PC-3 (cell line): Measurements from ENCODE around the gene CCND3. TPM values are rescaled to one million over a fixed set of nuclear protein-coding genes. Genes with fewer than 3 reads are reported as not detected.

Experiments used
- ATAC-seq: fragments of 200-7000 bp; cut with Tn5 transposase; 2 replicates; pipeline ENCODE4 v1.9.1; 2020; ENCODE audit warnings: mild to moderate bottlenecking, moderate library complexity
- BruUV-seq: library from RNA; stranded (reverse); fragments of 400-500 nt; replicated peaks from 2 replicates; lab custom pipeline; 2021; lab: Mats Ljungman, UMichigan
- CTCF ChIA-PET: fragments of 300-600 bp; sonication (Branson Sonifier 250); formaldehyde crosslinking; loops from one replicate; lab custom pipeline; 2022; ENCODE audit warnings: antibody characterized with exemption; lab: Charles Lee
- POLR2A ChIA-PET: fragments of 300-600 bp; sonication (Branson Sonifier 250); formaldehyde crosslinking; loops from one replicate; lab custom pipeline; 2022; ENCODE audit warnings: antibody characterized with exemption; ENCODE audit not compliant: unreplicated experiment; lab: Charles Lee
- DNase-seq: peaks from one replicate; pipeline ENCODE4 v3.0.0-alpha.2; 2015
- H2AFZ ChIP-seq: fragments of 300-600 bp; sonication (generic); 2 replicates; pipeline ENCODE4 v1.6.0; 2016; ENCODE audit warnings: antibody characterized with exemption, low read length
- H3F3A ChIP-seq: fragments of 300-600 bp; sonication (generic); one replicate; pipeline ENCODE4 v1.6.0; 2017; ENCODE audit warnings: antibody characterized with exemption, low read length, control low read depth, mild to moderate bottlenecking; ENCODE audit not compliant: unreplicated experiment
- H3K27ac ChIP-seq: fragments of 300-600 bp; sonication (generic); 2 replicates; pipeline ENCODE4 v1.5.1; 2016; ENCODE audit warnings: mild to moderate bottlenecking, low read length
- H3K27me3 ChIP-seq: fragments of 300-600 bp; sonication (generic); 2 replicates; pipeline ENCODE4 v1.6.1; 2016; ENCODE audit warnings: low read length, mixed read lengths
- H3K36me3 ChIP-seq: fragments of 300-600 bp; sonication (generic); 2 replicates; pipeline ENCODE4 v1.6.1; 2016; ENCODE audit warnings: low read depth, mixed run types, low read length, mixed read lengths
- H3K4me1 ChIP-seq: fragments of 300-600 bp; sonication (generic); 2 replicates; pipeline ENCODE4 v1.5.1; 2016; ENCODE audit warnings: low read length; ENCODE audit not compliant: insufficient read depth
- H3K4me2 ChIP-seq: fragments of 300-600 bp; sonication (generic); 2 replicates; pipeline ENCODE4 v1.6.0; 2016; ENCODE audit warnings: low read length
- H3K4me3 ChIP-seq: fragments of 300-600 bp; sonication (generic); 2 replicates; pipeline ENCODE4 v1.5.1; 2016; ENCODE audit warnings: mild to moderate bottlenecking, low read length, mixed read lengths
- H3K79me2 ChIP-seq: fragments of 300-600 bp; sonication (generic); 2 replicates; pipeline ENCODE4 v1.6.1; 2017; ENCODE audit warnings: low read length, mixed read lengths
- H3K9ac ChIP-seq: fragments of 300-600 bp; sonication (generic); 2 replicates; pipeline ENCODE4 v1.6.0; 2016; ENCODE audit warnings: mild to moderate bottlenecking, low read length
- H3K9me2 ChIP-seq: fragments of 300-600 bp; sonication (generic); replicated peaks from 2 replicates; pipeline ENCODE4 v1.6.1; 2016; ENCODE audit warnings: mixed run types, low read length, mixed read lengths
- H3K9me3 ChIP-seq: fragments of 300-600 bp; sonication (generic); 2 replicates; pipeline ENCODE4 v1.6.1; 2016; ENCODE audit warnings: low read length, mixed read lengths
- H4K20me1 ChIP-seq: fragments of 300-600 bp; sonication (generic); 2 replicates; pipeline ENCODE4 v1.6.1; 2016; ENCODE audit warnings: low read length, mixed read lengths
- EZH2 ChIP-seq: fragments of 300-600 bp; sonication (generic); IDR thresholded peaks from one replicate; pipeline ENCODE4 v1.6.1; 2017; ENCODE audit warnings: antibody characterized with exemption, mild to moderate bottlenecking, low read length; ENCODE audit not compliant: unreplicated experiment
- EZH2phosphoT487 ChIP-seq: fragments of 300-600 bp; sonication (generic); IDR thresholded peaks from 2 replicates; pipeline ENCODE4 v1.6.1; 2018; ENCODE audit warnings: mild to moderate bottlenecking, antibody characterized with exemption, low read length, borderline replicate concordance
- intact Hi-C: fragments of 100-400 bp; cut with micrococcal nuclease; formaldehyde crosslinking; loops from 2 replicates; pipeline ENCODE4 v1.9.0; 2023
- total RNA-seq: library from RNA; depleted of rRNA; stranded (reverse); fragments of >200 nt; gene quantifications from 2 replicates; pipeline ENCODE4 v1.2.3, GENCODE V29; 2014
- TF ChIP-seq, protein P1 (sequence below): fragments of 300-600 bp; sonication (generic); conservative IDR thresholded peaks from 2 replicates; pipeline ENCODE4 v1.5.1; 2017; ENCODE audit warnings: antibody characterized with exemption, low read depth, mild to moderate bottlenecking, low read length

CCND3 gene
- total RNA-seq, 1 experiment from 2014 or later = 44.7 TPM

GRCh38 chr6:41929924-41930323 lies 11.7 kb downstream of the CCND3 start:
- Histone ChIP-seq H4K20me1 (peaks cover 8% of the 10 kb centered on the region; the same call in 1 of the 2 replicates), H3K4me3 (no peak overlapping the region), H3K9me3 (no peaks in the 10 kb centered on the region), H2AFZ (no peak overlapping the region), H3K27ac (no peak overlapping the region), H3K36me3 (peaks cover 81% of the 10 kb centered on the region), H3K79me2 (peaks cover 39% of the 10 kb centered on the region), H3K4me1 (no peaks in the 10 kb centered on the region), H3K27me3 (no peaks in the 10 kb centered on the region), H3F3A (no peaks in the 10 kb centered on the region), H3K4me2 (no peak overlapping the region), H3K9me2 (no peaks in the 10 kb centered on the region), H3K9ac (no peak overlapping the region)
- DNase-seq (no peak), ATAC-seq (no peak)
- no TSS peak for BruUV-seq
- ChIA-PET CTCF (no interaction called here), POLR2A (no interaction called here)
- intact Hi-C loops = no loop called here
- TF ChIP-seq EZH2 = no peak
- TF ChIP-seq, protein P1, sequence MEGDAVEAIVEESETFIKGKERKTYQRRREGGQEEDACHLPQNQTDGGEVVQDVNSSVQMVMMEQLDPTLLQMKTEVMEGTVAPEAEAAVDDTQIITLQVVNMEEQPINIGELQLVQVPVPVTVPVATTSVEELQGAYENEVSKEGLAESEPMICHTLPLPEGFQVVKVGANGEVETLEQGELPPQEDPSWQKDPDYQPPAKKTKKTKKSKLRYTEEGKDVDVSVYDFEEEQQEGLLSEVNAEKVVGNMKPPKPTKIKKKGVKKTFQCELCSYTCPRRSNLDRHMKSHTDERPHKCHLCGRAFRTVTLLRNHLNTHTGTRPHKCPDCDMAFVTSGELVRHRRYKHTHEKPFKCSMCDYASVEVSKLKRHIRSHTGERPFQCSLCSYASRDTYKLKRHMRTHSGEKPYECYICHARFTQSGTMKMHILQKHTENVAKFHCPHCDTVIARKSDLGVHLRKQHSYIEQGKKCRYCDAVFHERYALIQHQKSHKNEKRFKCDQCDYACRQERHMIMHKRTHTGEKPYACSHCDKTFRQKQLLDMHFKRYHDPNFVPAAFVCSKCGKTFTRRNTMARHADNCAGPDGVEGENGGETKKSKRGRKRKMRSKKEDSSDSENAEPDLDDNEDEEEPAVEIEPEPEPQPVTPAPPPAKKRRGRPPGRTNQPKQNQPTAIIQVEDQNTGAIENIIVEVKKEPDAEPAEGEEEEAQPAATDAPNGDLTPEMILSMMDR = no peak
- TF ChIP-seq EZH2phosphoT487 = no peak

- no peak overlapping the region for H3K4me2 ChIP-seq
- H3K4me3 ChIP-seq = no peak overlapping the region
- no peak for ATAC-seq
- no peaks in the 10 kb centered on the region for H3K27me3 ChIP-seq
- H2AFZ ChIP-seq = no peak overlapping the region
- H4K20me1 ChIP-seq = peaks cover 16% of the 10 kb centered on the region; the same call in 1 of the 2 replicates
- TF ChIP-seq, protein P1 = no peak
- TF ChIP-seq EZH2phosphoT487 (no peak), EZH2 (no peak)
- no peaks in the 10 kb centered on the region for H3K9me3 ChIP-seq
- no TSS peak for BruUV-seq
- intact Hi-C loops = no loop called here
- peaks cover 13% of the 10 kb centered on the region for H3K4me1 ChIP-seq
- no peak overlapping the region for H3K9ac ChIP-seq
- no peak overlapping the region for H3K27ac ChIP-seq
- CTCF ChIA-PET = no interaction called here
- peaks cover 66% of the 10 kb centered on the region for H3K36me3 ChIP-seq
- POLR2A ChIA-PET = no interaction called here
- H3K79me2 ChIP-seq = peaks cover 66% of the 10 kb centered on the region
- DNase-seq = no peak
- H3F3A ChIP-seq = no peaks in the 10 kb centered on the region
- no peaks in the 10 kb centered on the region for H3K9me2 ChIP-seq
Measured at GRCh38 chr6:41927253-41927652, 14.4 kb downstream of the CCND3 start.

DNA sequence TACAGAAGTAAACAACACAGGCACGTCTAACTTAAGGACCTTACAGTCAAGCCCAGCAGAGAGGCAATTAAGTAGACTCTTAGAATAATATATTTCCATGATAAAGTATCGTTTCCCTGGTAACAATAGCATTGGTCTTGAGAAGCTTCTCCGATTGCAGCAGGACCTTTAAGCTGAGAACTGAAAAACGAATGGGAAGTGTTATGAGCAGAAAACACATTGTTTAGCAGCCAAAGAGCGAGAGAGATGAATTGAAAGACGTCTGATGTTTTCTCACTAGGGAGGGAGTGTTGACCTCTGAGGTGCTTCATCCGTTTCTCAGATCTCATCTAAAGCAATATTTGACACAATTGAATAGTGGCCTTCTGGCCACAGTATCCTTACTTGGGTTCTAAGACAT lies 19.5 kb downstream of the CCND3 start:
- Histone ChIP-seq H3K9me2 (no peaks in the 10 kb centered on the region), H3K4me1 (peaks cover 34% of the 10 kb centered on the region), H3K4me3 (peak overlapping the region; percentile 99), H3K27me3 (no peaks in the 10 kb centered on the region), H3K4me2 (peak overlapping the region; percentile 96), H3K36me3 (peaks cover 15% of the 10 kb centered on the region), H3K9me3 (no peaks in the 10 kb centered on the region), H3K9ac (peak overlapping the region; percentile 100), H3K27ac (peak overlapping the region; percentile 89), H4K20me1 (peaks cover 9% of the 10 kb centered on the region; the same call in 1 of the 2 replicates), H2AFZ (peak overlapping the region; percentile 91; the same call in 1 of the 2 replicates), H3F3A (peaks cover 4% of the 10 kb centered on the region), H3K79me2 (peaks cover 77% of the 10 kb centered on the region)
- BruUV-seq = no TSS peak
- TF ChIP-seq, protein P1 = no peak
- TF ChIP-seq EZH2phosphoT487 (no peak), EZH2 (no peak)
- DNase-seq (no peak), ATAC-seq (no peak)
- POLR2A ChIA-PET = interaction anchor here (0.6 to 1.6 kb wide), 2 partner anchors 26 to 127 kb away, joined by 3 to 5 read pairs; no protein-coding TSS in a partner anchor
- intact Hi-C loops = loop anchor here (5.0 kb wide), 2 partner anchors 120 to 125 kb away; no protein-coding TSS in a partner anchor
- CTCF ChIA-PET = no interaction called here
